Measurements from ENCODE around the gene SPEF2.

Gene SPEF2

GRCh38 chr5:35794328-35794619 is 176.6 kb downstream of the SPEF2 start:
- H3K27me3 ChIP-seq (ENCODE audit: insufficient read depth, low read length): no peaks in the 10 kb centered on the region
- H3K9ac ChIP-seq (ENCODE audit: low read length): no peak overlapping the region
- no peak overlapping the region for H4K91ac ChIP-seq (ENCODE audit: low read depth, low read length)

GRCh38 chr5:35794684-35795375 is 177.2 kb downstream of the SPEF2 start:
- Histone ChIP-seq H2BK120ac (ENCODE audit: insufficient read depth, low read length, poor library complexity) (no peak overlapping the region), H3K4ac (ENCODE audit: low read depth, low read length) (no peak overlapping the region), H4K91ac (ENCODE audit: low read depth, low read length) (no peak overlapping the region), H4K8ac (ENCODE audit: low read depth, low read length) (no peak overlapping the region), H3K4me1 (ENCODE audit: control insufficient read depth in 1 of 2, insufficient read depth in 2 of 2, low read length in 2 of 2) (no peaks in the 10 kb centered on the region), H3K23ac (ENCODE audit: low read length) (no peak overlapping the region), H4K12ac (ENCODE audit: low read depth, low read length) (no peak overlapping the region), H3K4me2 (ENCODE audit: low read length) (no peak overlapping the region), H2BK12ac (ENCODE audit: low read length) (no peak overlapping the region), H3K27me3 (ENCODE audit: insufficient read depth, low read length) (no peaks in the 10 kb centered on the region), H3K79me1 (ENCODE audit: low read length) (no peaks in the 10 kb centered on the region), H3K18ac (ENCODE audit: low read length) (no peak overlapping the region), H3K9ac (ENCODE audit: low read length) (no peak overlapping the region), H3K36me3 (ENCODE audit: control insufficient read depth in 1 of 2, insufficient read depth in 2 of 2, low read length in 2 of 2) (no peaks in the 10 kb centered on the region), H3K27ac (ENCODE audit: low read depth, low read length) (no peak overlapping the region), H3K79me2 (ENCODE audit: control insufficient read depth, insufficient read depth, low read length, poor library complexity) (no peaks in the 10 kb centered on the region), H3K9me3 (ENCODE audit: insufficient read depth, low read depth, low read length) (no peaks in the 10 kb centered on the region), H2BK5ac (ENCODE audit: low read depth, low read length, poor library complexity) (no peak overlapping the region), H2AK5ac (ENCODE audit: low read length) (no peak overlapping the region), H3K14ac (ENCODE audit: low read length) (no peak overlapping the region), H3K4me3 (ENCODE audit: low read depth, low read length) (no peak overlapping the region), H2AFZ (ENCODE audit: insufficient read depth, low read length, poor library complexity) (no peak overlapping the region)
- no CpG with 5 or more reads among the region's 8 CpGs for WGBS (ENCODE audit: extremely low coverage, insufficient coverage, insufficient read length)
- DNase-seq: no peak

More at GRCh38 chr5:35794328-35794619, 176.6 kb downstream of the SPEF2 start:
- Histone ChIP-seq H2BK12ac (ENCODE audit: low read length) (no peak overlapping the region), H2BK120ac (ENCODE audit: insufficient read depth, low read length, poor library complexity) (no peak overlapping the region), H2AFZ (ENCODE audit: insufficient read depth, low read length, poor library complexity) (no peak overlapping the region), H3K4me2 (ENCODE audit: low read length) (no peak overlapping the region), H2AK5ac (ENCODE audit: low read length) (no peak overlapping the region), H4K8ac (ENCODE audit: low read depth, low read length) (no peak overlapping the region), H3K79me1 (ENCODE audit: low read length) (no peaks in the 10 kb centered on the region), H3K27ac (ENCODE audit: low read depth, low read length) (no peak overlapping the region), H3K36me3 (ENCODE audit: control insufficient read depth in 1 of 2, insufficient read depth in 2 of 2, low read length in 2 of 2) (no peaks in the 10 kb centered on the region), H4K12ac (ENCODE audit: low read depth, low read length) (no peak overlapping the region), H3K4me1 (ENCODE audit: control insufficient read depth in 1 of 2, insufficient read depth in 2 of 2, low read length in 2 of 2) (no peaks in the 10 kb centered on the region), H3K4ac (ENCODE audit: low read depth, low read length) (no peak overlapping the region), H3K79me2 (ENCODE audit: control insufficient read depth, insufficient read depth, low read length, poor library complexity) (no peaks in the 10 kb centered on the region), H3K4me3 (ENCODE audit: low read depth, low read length) (no peak overlapping the region), H3K23ac (ENCODE audit: low read length) (no peak overlapping the region), H3K18ac (ENCODE audit: low read length) (no peak overlapping the region), H2BK5ac (ENCODE audit: low read depth, low read length, poor library complexity) (no peak overlapping the region), H3K9me3 (ENCODE audit: insufficient read depth, low read depth, low read length) (no peaks in the 10 kb centered on the region), H3K14ac (ENCODE audit: low read length) (no peak overlapping the region)
- DNase-seq: no peak

- DNase-seq: no peak
- H4K12ac ChIP-seq (ENCODE audit: low read depth, low read length): no peak overlapping the region
- no peak overlapping the region for H3K27ac ChIP-seq (ENCODE audit: low read depth, low read length)
- no peak overlapping the region for H4K8ac ChIP-seq (ENCODE audit: low read depth, low read length)
- no peak overlapping the region for H3K14ac ChIP-seq (ENCODE audit: low read length)
- no peaks in the 10 kb centered on the region for H3K36me3 ChIP-seq (ENCODE audit: control insufficient read depth in 1 of 2, insufficient read depth in 2 of 2, low read length in 2 of 2)
- no peak overlapping the region for H3K4me3 ChIP-seq (ENCODE audit: low read depth, low read length)
- no peaks in the 10 kb centered on the region for H3K9me3 ChIP-seq (ENCODE audit: insufficient read depth, low read depth, low read length)
- no peak overlapping the region for H2AK5ac ChIP-seq (ENCODE audit: low read length)
- H3K4ac ChIP-seq (ENCODE audit: low read depth, low read length): no peak overlapping the region
- H4K91ac ChIP-seq (ENCODE audit: low read depth, low read length): no peak overlapping the region
- no peak overlapping the region for H2BK5ac ChIP-seq (ENCODE audit: low read depth, low read length, poor library complexity)
- H3K23ac ChIP-seq (ENCODE audit: low read length): no peak overlapping the region
- H3K79me2 ChIP-seq (ENCODE audit: control insufficient read depth, insufficient read depth, low read length, poor library complexity): no peaks in the 10 kb centered on the region
- H3K4me2 ChIP-seq (ENCODE audit: low read length): no peak overlapping the region
- no peaks in the 10 kb centered on the region for H3K79me1 ChIP-seq (ENCODE audit: low read length)
- no peaks in the 10 kb centered on the region for H3K27me3 ChIP-seq (ENCODE audit: insufficient read depth, low read length)
- no peak overlapping the region for H2BK12ac ChIP-seq (ENCODE audit: low read length)
- no peak overlapping the region for H2AFZ ChIP-seq (ENCODE audit: insufficient read depth, low read length, poor library complexity)
- no peak overlapping the region for H3K18ac ChIP-seq (ENCODE audit: low read length)
- no peak overlapping the region for H3K9ac ChIP-seq (ENCODE audit: low read length)
- H3K4me1 ChIP-seq (ENCODE audit: control insufficient read depth in 1 of 2, insufficient read depth in 2 of 2, low read length in 2 of 2): peaks cover 0 to 4% of the 10 kb centered on the region in 2 experiments
- no peak overlapping the region for H2BK120ac ChIP-seq (ENCODE audit: insufficient read depth, low read length, poor library complexity)
Observed at GRCh38 chr5:35799181-35799580, 181.5 kb downstream of the SPEF2 start.

GRCh38 chr5:35799753-35800152 is 182.1 kb downstream of the SPEF2 start:
- DNase-seq: no peak
- Histone ChIP-seq H3K27ac (ENCODE audit: low read depth, low read length) (no peak overlapping the region), H3K9ac (ENCODE audit: low read length) (no peak overlapping the region), H2BK12ac (ENCODE audit: low read length) (no peak overlapping the region), H3K14ac (ENCODE audit: low read length) (no peak overlapping the region), H4K91ac (ENCODE audit: low read depth, low read length) (no peak overlapping the region), H3K4me1 (ENCODE audit: control insufficient read depth in 1 of 2, insufficient read depth in 2 of 2, low read length in 2 of 2) (peaks cover 0 to 4% of the 10 kb centered on the region in 2 experiments), H3K23ac (ENCODE audit: low read length) (no peak overlapping the region), H4K12ac (ENCODE audit: low read depth, low read length) (no peak overlapping the region), H2AFZ (ENCODE audit: insufficient read depth, low read length, poor library complexity) (no peak overlapping the region), H3K4me3 (ENCODE audit: low read depth, low read length) (no peak overlapping the region), H3K27me3 (ENCODE audit: insufficient read depth, low read length) (no peaks in the 10 kb centered on the region), H2BK5ac (ENCODE audit: low read depth, low read length, poor library complexity) (no peak overlapping the region), H3K4me2 (ENCODE audit: low read length) (no peak overlapping the region), H2AK5ac (ENCODE audit: low read length) (no peak overlapping the region), H3K18ac (ENCODE audit: low read length) (no peak overlapping the region), H3K9me3 (ENCODE audit: insufficient read depth, low read depth, low read length) (no peaks in the 10 kb centered on the region), H4K8ac (ENCODE audit: low read depth, low read length) (no peak overlapping the region), H3K79me2 (ENCODE audit: control insufficient read depth, insufficient read depth, low read length, poor library complexity) (no peaks in the 10 kb centered on the region), H3K4ac (ENCODE audit: low read depth, low read length) (no peak overlapping the region), H3K79me1 (ENCODE audit: low read length) (no peaks in the 10 kb centered on the region), H2BK120ac (ENCODE audit: insufficient read depth, low read length, poor library complexity) (no peak overlapping the region), H3K36me3 (ENCODE audit: control insufficient read depth in 1 of 2, insufficient read depth in 2 of 2, low read length in 2 of 2) (no peaks in the 10 kb centered on the region)
- WGBS (ENCODE audit: extremely low coverage, insufficient coverage, insufficient read length): no CpG with 5 or more reads among the region's 1 CpG

Data from trophoblast cell (in vitro differentiated cells and primary cell).